ENCODE data around the gene ELOVL6. TPM values are rescaled to one million over a fixed set of nuclear protein-coding genes. Genes with fewer than 3 reads are reported as not detected.

Gene ELOVL6
- total RNA-seq, 2 experiments from 2014 or later: 26.8 to 27.0 TPM

DNA sequence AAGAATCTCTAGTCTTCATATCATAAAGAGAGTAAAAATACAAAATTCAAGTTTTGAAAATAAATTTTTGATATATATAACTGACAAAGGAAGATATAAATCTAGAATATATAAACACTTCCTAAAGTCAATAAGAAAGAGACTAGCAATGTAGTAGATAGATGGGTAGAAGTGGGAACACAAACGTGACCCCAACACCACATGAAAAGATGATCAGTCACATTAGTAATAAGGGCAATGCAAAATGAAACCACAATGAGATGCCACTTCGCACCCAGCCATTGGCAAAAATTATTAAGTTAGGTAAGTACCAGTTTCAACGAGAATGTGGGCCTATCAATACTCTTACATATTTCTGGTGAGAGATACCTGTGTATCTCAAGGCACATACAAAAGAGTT, 179.3 kb downstream of the ELOVL6 start:
- Mint-ChIP-seq H3K27me3 (peaks cover 14% of the 10 kb centered on the region), H3K4me3 (no peak overlapping the region), H3K27ac (no peak overlapping the region), H3K36me3 (ENCODE audit: low read depth) (no peaks in the 10 kb centered on the region), H3K9me3 (no peaks in the 10 kb centered on the region), H3K4me1 (no peaks in the 10 kb centered on the region)
- CTCF ChIA-PET: interaction anchor here (0.9 to 1.7 kb wide), 2 partner anchors 8 to 13 kb away, joined by 3 to 5 read pairs; no protein-coding TSS in a partner anchor
- no peak for DNase-seq
- POLR2A ChIA-PET: no interaction called here

DNA sequence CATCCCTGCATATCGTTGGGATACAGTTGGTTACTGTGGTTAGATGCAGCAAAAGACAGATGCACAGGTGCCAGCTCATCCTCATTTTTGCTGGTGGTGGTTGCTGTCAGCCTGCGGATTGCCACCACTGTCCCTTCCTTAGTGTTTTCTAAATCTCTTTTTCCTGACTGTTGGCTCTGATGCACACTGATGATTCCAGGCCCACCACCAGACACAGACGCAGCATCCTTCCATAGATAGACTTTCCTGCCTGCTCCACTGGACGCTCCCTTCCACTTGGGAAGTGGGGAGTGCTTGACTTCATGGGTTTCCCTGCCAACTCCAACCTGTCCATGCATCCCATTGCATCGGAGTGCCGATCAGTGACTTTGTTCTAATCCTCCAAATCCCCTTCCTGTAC, 184.2 kb downstream of the ELOVL6 start:
- H3K4me3 Mint-ChIP-seq: no peak overlapping the region
- no peaks in the 10 kb centered on the region for H3K36me3 Mint-ChIP-seq (ENCODE audit: low read depth)
- no peak overlapping the region for H3K27ac Mint-ChIP-seq
- POLR2A ChIA-PET: no interaction called here
- H3K4me1 Mint-ChIP-seq: no peaks in the 10 kb centered on the region
- CTCF ChIA-PET: interaction anchor here (1.2 kb wide), 1 partner anchor 495 kb away, joined by 4 read pairs; no protein-coding TSS in a partner anchor
- DNase-seq: no peak
- H3K9me3 Mint-ChIP-seq: no peaks in the 10 kb centered on the region
- H3K27me3 Mint-ChIP-seq: peaks cover 4% of the 10 kb centered on the region

DNA sequence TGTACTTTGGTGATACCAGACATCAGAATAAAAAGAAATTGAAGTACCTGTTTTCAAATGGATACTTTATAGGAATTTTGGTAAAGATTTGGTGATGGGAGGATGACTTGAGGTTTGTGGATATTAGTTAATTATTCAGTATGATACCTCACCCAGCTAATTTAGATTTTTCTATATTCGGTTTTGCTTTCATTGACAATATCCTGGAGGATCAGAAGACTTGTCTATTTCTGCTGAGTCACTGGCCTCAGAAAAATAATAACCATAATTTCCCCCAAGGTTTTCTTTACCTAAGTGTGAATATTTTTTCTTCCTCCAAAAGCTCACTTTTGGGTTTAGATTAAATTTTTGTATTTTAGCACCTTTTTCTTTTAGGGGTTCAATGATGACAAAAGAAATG, 185.5 kb downstream of the ELOVL6 start:
- CTCF ChIA-PET: interaction anchor here (0.6 to 1.0 kb wide), 2 partner anchors 304 to 506 kb away, joined by 3 read pairs; no protein-coding TSS in a partner anchor
- Mint-ChIP-seq H3K4me1 (no peaks in the 10 kb centered on the region), H3K4me3 (no peak overlapping the region), H3K36me3 (ENCODE audit: low read depth) (no peaks in the 10 kb centered on the region), H3K27me3 (peaks cover 4% of the 10 kb centered on the region), H3K9me3 (no peaks in the 10 kb centered on the region), H3K27ac (no peak overlapping the region)
- no peak for DNase-seq
- POLR2A ChIA-PET: no interaction called here

DNA sequence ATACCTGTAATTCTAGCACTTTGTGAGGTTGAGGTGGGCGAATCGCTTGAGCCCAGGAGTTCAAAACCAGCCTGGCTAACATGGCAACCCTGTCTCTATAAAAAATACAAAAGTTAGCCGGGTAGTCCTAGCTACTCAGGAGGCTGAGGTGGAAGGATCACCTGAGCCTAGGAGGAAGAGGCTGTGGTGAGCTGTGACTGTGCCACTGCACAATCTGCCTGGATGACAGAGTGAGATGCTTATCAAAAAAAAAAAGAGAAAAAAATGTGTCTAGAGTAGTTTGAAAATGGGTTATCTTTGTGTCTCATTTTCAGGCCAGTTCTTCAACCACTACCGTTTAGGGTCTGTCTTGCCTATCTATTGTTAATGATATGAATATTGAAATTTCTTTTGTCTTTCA, 187.6 kb downstream of the ELOVL6 start:
- peaks cover 4% of the 10 kb centered on the region for H3K27me3 Mint-ChIP-seq
- POLR2A ChIA-PET: interaction anchor here (1.0 kb wide), 1 partner anchor 508 kb away, joined by 3 read pairs; no protein-coding TSS in a partner anchor
- no peaks in the 10 kb centered on the region for H3K9me3 Mint-ChIP-seq
- CTCF ChIA-PET: interaction anchor here (1.0 kb wide), 1 partner anchor 9 kb away, joined by 3 read pairs; no protein-coding TSS in a partner anchor
- H3K4me3 Mint-ChIP-seq: no peak overlapping the region
- H3K27ac Mint-ChIP-seq: no peak overlapping the region
- H3K4me1 Mint-ChIP-seq: no peaks in the 10 kb centered on the region
- no peak for DNase-seq
- no peaks in the 10 kb centered on the region for H3K36me3 Mint-ChIP-seq (ENCODE audit: low read depth)

DNA sequence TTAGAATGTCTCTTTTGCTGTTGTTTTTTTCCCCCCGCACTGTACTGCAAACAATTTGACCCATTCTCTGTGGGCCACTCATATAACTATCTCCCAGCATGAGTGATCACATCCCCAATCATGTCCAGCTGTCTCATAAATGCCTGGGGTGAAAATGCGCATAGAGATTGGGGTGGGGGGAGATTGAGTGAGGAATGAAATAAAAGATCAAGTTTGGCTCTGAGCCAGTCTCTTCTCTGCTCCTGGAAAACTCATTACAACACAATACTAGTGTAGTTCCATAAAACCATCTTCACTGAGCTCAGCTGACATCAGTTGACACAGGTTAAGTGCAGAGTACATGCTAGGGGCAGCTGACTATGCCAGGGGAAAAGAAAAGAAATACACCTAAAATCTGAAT, 188.9 kb downstream of the ELOVL6 start:
- Mint-ChIP-seq H3K27me3 (peaks cover 4% of the 10 kb centered on the region), H3K4me3 (no peak overlapping the region), H3K9me3 (no peaks in the 10 kb centered on the region), H3K36me3 (ENCODE audit: low read depth) (no peaks in the 10 kb centered on the region), H3K4me1 (peaks cover 2% of the 10 kb centered on the region), H3K27ac (no peak overlapping the region)
- no peak for DNase-seq
- ChIA-PET POLR2A (no interaction called here), CTCF (interaction anchor here (0.6 to 1.4 kb wide), 4 partner anchors 11 to 507 kb away, joined by 3 to 7 read pairs (median 3); no protein-coding TSS in a partner anchor)

DNA sequence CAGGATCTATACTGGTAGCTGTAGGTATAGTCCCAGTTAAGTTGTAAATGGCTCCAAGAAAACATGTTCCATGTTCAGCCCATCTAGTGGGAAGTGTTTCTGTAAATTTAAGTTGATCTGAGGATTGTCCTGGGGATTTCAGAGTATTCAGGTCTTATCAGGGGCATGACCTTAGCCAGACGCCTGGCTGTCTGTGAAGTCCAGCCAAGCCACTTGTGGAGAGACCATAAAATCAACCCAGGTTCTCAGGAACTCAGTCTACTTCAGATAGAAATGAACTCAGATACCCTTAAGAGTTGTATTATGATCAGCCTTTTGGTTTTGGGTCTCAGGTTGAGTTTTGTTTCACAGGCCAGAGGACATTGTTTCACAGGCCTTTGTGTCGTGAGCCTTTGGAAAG, 189.9 kb downstream of the ELOVL6 start:
- CTCF ChIA-PET: interaction anchor here (0.9 to 1.4 kb wide), 5 partner anchors 10 to 503 kb away, joined by 3 to 4 read pairs (median 3); no protein-coding TSS in a partner anchor
- no peaks in the 10 kb centered on the region for H3K36me3 Mint-ChIP-seq (ENCODE audit: low read depth)
- DNase-seq: no peak
- H3K9me3 Mint-ChIP-seq: no peaks in the 10 kb centered on the region
- no peak overlapping the region for H3K27ac Mint-ChIP-seq
- peaks cover 2% of the 10 kb centered on the region for H3K4me1 Mint-ChIP-seq
- POLR2A ChIA-PET: no interaction called here
- no peaks in the 10 kb centered on the region for H3K27me3 Mint-ChIP-seq
- no peak overlapping the region for H3K4me3 Mint-ChIP-seq

DNA sequence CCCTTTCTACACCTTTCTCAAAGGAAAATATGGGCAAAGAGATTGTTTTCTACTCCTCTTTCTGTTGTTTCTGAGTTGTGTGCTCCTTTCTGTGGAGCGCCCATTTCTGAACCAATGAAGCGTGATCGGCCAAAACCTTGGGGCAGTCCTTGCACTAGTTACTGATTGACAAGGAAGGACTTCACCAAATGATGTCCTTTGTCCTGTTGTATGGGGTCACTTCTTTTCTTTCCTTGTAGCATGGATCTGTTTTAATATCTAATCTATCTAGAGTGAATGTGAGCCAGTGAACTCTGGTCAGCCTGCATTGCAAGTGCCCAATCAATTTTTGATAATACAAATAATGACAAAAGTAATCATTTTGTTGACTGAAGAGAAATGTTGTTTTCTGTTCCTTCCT, 191.2 kb downstream of the ELOVL6 start:
- DNase-seq: no peak
- Mint-ChIP-seq H3K36me3 (ENCODE audit: low read depth) (no peaks in the 10 kb centered on the region), H3K9me3 (no peaks in the 10 kb centered on the region), H3K27ac (no peak overlapping the region), H3K4me3 (no peak overlapping the region), H3K27me3 (no peaks in the 10 kb centered on the region), H3K4me1 (peaks cover 8% of the 10 kb centered on the region)
- POLR2A ChIA-PET: no interaction called here
- CTCF ChIA-PET: interaction anchor here (0.7 to 14.5 kb wide), 6 partner anchors 12 to 517 kb away, joined by 3 to 312 read pairs (median 3); no protein-coding TSS in a partner anchor

DNA sequence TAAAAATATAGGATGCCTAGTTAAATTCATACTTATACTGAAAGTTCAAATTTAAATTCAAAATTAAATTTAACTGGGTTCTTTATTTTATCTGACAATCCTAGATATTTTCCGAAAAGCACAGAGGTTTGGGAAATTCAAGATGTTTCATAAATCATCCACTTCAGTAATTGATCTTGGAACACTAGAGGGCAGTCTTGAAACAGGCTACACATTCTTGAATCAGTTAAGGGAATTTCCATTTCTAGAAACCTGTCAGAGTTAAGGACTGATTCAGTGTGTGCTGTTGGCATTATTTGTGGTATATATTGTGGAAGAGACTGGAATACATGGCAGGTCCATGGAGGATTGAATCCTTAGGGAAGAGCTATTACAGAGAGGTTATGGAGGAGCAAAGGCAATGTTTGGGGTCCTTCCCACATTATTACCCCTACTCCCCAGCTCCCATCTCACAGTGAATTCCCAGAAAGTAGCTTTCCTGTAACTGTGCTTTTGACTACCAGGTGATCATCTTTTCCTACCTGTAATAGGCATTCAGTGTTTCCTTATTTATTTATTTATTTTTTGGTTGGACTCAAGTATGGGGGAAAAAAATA, 192.9 kb downstream of the ELOVL6 start:
- ChIA-PET POLR2A (no interaction called here), CTCF (interaction anchor here (0.7 to 14.5 kb wide), 7 partner anchors 14 to 508 kb away, joined by 3 to 312 read pairs (median 4); no protein-coding TSS in a partner anchor)
- peaks cover 15% of the 10 kb centered on the region for H3K4me1 Mint-ChIP-seq
- DNase-seq: no peak
- peaks cover 2% of the 10 kb centered on the region for H3K27me3 Mint-ChIP-seq
- H3K4me3 Mint-ChIP-seq: no peak overlapping the region
- no peak overlapping the region for H3K27ac Mint-ChIP-seq
- H3K36me3 Mint-ChIP-seq (ENCODE audit: low read depth): no peaks in the 10 kb centered on the region
- no peaks in the 10 kb centered on the region for H3K9me3 Mint-ChIP-seq

DNA sequence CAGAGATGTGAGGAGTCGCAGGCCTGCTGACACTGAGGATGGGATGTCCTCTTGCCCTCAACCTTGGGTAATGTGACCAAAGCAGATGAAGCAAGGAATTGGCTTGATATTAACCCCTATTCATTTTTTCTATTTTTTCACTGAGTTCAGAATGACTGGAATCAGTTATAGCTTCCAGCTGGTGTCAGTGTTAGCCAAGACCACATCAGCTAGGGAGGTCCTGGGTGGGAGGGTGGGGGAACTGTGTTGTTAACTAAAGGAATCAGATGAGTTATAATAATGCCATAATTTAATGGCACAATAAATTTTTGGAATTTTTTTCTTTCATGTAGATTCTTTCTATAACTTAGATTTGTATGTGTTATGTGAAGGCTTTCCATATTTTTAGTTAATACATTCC, 193.9 kb downstream of the ELOVL6 start:
- Mint-ChIP-seq H3K9me3 (no peaks in the 10 kb centered on the region), H3K27me3 (peaks cover 2% of the 10 kb centered on the region), H3K4me1 (peaks cover 15% of the 10 kb centered on the region), H3K4me3 (no peak overlapping the region), H3K36me3 (ENCODE audit: low read depth) (no peaks in the 10 kb centered on the region), H3K27ac (no peak overlapping the region)
- ChIA-PET POLR2A (no interaction called here), CTCF (interaction anchor here (0.6 to 14.5 kb wide), 2 partner anchors 57 to 509 kb away, joined by 7 to 312 read pairs; no protein-coding TSS in a partner anchor)
- no peak for DNase-seq

DNA sequence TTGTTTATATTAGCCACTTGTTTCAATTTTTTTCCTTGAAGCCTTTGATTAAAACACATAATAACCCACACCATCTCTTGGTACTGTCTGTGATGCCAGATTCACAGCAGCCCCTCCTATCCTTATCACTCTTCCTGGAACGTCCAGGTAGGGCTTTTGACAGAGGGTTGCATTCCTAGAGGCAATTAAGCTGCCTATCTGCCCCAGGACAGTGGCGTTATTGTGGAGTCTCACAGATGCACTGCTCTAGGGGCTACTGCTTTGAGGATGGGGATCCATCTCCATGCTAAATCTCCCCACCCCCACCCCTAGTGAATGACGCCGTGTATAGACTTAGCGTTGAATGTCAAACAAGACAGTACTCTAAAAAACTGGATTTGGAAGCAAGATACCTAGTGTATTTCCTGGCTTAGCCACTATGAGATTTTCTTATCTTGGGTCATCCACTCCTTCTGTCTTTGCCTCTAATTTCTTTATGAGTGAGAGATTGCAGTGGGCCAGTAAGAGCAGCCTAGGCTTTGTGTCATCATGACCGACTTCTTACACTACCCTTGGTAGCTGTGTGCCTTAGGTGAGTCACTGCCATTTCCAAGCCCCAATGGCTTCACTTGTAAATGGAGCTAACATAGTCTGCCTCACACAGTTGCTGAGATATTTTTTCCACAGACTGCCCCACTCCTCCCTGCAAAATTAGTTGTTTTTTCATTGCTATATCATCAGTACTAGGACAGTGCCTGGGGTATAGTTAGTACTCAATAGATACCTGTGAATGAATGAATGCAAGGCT, 194.8 kb downstream of the ELOVL6 start:
- no peak overlapping the region for H3K27ac Mint-ChIP-seq
- ChIA-PET POLR2A (no interaction called here), CTCF (interaction anchor here (14.5 kb wide), 1 partner anchor 510 kb away, joined by 312 read pairs; no protein-coding TSS in a partner anchor)

DNA sequence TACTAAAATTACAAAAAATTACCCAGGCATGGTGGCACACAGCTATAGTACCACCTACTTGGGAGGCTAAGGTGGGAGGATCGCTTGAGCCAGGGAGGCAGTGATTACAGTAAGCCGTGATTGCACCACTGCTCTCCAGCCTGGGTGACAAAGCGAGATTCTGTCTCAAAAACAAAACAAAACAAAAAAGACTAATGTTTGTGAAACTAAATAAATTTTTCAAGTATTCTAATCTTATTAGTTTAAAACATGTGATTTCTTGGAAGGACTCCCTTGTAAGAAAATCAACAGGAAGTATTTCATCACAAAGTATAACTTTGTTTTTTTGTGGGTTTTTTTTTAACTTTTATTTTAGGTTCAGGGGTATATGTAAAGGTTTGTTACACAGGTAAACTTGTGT, 196.1 kb downstream of the ELOVL6 start:
- CTCF ChIA-PET: interaction anchor here (1.2 to 14.5 kb wide), 2 partner anchors 512 to 519 kb away, joined by 5 to 312 read pairs; no protein-coding TSS in a partner anchor
- Mint-ChIP-seq H3K4me3 (no peak overlapping the region), H3K9me3 (no peaks in the 10 kb centered on the region), H3K27me3 (peaks cover 2% of the 10 kb centered on the region), H3K36me3 (ENCODE audit: low read depth) (no peaks in the 10 kb centered on the region), H3K27ac (no peak overlapping the region), H3K4me1 (peaks cover 18% of the 10 kb centered on the region)
- POLR2A ChIA-PET: no interaction called here
- no peak for DNase-seq

More for the DNA sequence above, 194.8 kb downstream of the ELOVL6 start:
- H3K9me3 Mint-ChIP-seq: no peaks in the 10 kb centered on the region
- H3K4me3 Mint-ChIP-seq: no peak overlapping the region
- no peaks in the 10 kb centered on the region for H3K36me3 Mint-ChIP-seq (ENCODE audit: low read depth)
- H3K27me3 Mint-ChIP-seq: peaks cover 2% of the 10 kb centered on the region
- H3K4me1 Mint-ChIP-seq: peaks cover 18% of the 10 kb centered on the region
- no peak for DNase-seq

DNA sequence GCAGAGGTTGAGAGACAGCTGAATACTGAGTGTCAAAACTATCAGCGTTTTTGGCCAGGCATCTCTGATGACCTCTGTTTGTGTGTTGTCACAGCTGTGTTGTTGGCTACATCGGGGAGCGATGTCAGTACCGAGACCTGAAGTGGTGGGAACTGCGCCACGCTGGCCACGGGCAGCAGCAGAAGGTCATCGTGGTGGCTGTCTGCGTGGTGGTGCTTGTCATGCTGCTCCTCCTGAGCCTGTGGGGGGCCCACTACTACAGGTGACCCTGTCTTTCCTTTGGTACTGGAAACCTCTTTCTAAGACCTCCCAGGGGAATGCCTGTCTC, 198.9 kb downstream of the ELOVL6 start:
- ChIA-PET CTCF (interaction anchor here (0.7 to 14.5 kb wide), 4 partner anchors 59 to 574 kb away, joined by 3 to 312 read pairs (median 4); no protein-coding TSS in a partner anchor), POLR2A (no interaction called here)
- no peak overlapping the region for H3K27ac Mint-ChIP-seq
- H3K9me3 Mint-ChIP-seq: no peaks in the 10 kb centered on the region
- peaks cover 20% of the 10 kb centered on the region for H3K4me1 Mint-ChIP-seq
- H3K27me3 Mint-ChIP-seq: peaks cover 12% of the 10 kb centered on the region
- H3K36me3 Mint-ChIP-seq (ENCODE audit: low read depth): no peaks in the 10 kb centered on the region
- no peak overlapping the region for H3K4me3 Mint-ChIP-seq
- DNase-seq: no peak
